Mucosa of descending colon (tissue), 3 donors: ENCODE data around the gene RPTN. TPM values are rescaled to one million over a fixed set of nuclear protein-coding genes. Genes with fewer than 3 reads are reported as not detected.
A peak's percentile ranks its signal among the peaks of the same experiment; 100 is the strongest.

ENCODE experiments used
- ATAC-seq: fragments of 200-7000 bp; cut with Tn5 transposase; one replicate; pipeline ENCODE4 v1.9.1; 2020; ENCODE audit warnings: mild to moderate bottlenecking, moderate library complexity
- DNase-seq, 3 donors: peaks; one replicate each; pipeline ENCODE4 v3.0.0-alpha.2; 2020
- H3K36me3 ChIP-seq: fragments of 200-600 bp; one replicate; pipeline ENCODE4 v1.8.0; 2021; ENCODE audit warnings: low read depth, mild to moderate bottlenecking
- H3K4me1 ChIP-seq: fragments of 200-600 bp; one replicate; pipeline ENCODE4 v1.8.0; 2021; ENCODE audit warnings: low read depth, mild to moderate bottlenecking
- H3K4me3 ChIP-seq: fragments of 200-600 bp; one replicate; pipeline ENCODE4 v1.8.0; 2021; ENCODE audit warnings: mild to moderate bottlenecking
- H3K9me3 ChIP-seq: fragments of 200-600 bp; one replicate; pipeline ENCODE4 v1.8.0; 2021; ENCODE audit warnings: mild to moderate bottlenecking
- CTCF ChIP-seq: fragments of 200-600 bp; IDR thresholded peaks from one replicate; pipeline ENCODE4 v1.8.0; 2022; ENCODE audit warnings: antibody characterized with exemption, mild to moderate bottlenecking
- intact Hi-C, 2 donors: fragments of 100-400 bp; cut with DNase I in 1 of 2; cut with micrococcal nuclease in 1 of 2; formaldehyde crosslinking; loops; one replicate each; pipeline versions ENCODE4 v1.11.0 to v1.11.1; 2022; cut with DNase I, micrococcal nuclease
- total RNA-seq, 3 donors: library from RNA; stranded (reverse); fragmentation: NEBNext Ultra II Directional in 2 of 3; extraction: Animal tissue kit (Norgen Biotek cat#: 25700) in 2 of 3; gene quantifications; one replicate each; pipeline versions ENCODE4 v1.2.1 to v1.2.4, GENCODE V29; 2021 to 2023
- donor health status: DM: no; HTN: no; CAD: no; lungs with moderate emphysema.
- donor health status: DM: no; HTN: no; CAD: no.
- donor health status: DM: no; HTN: yes; CAD: no.

The RPTN gene
- total RNA-seq, 3 donors from 2014 or later: not detected

DNA sequence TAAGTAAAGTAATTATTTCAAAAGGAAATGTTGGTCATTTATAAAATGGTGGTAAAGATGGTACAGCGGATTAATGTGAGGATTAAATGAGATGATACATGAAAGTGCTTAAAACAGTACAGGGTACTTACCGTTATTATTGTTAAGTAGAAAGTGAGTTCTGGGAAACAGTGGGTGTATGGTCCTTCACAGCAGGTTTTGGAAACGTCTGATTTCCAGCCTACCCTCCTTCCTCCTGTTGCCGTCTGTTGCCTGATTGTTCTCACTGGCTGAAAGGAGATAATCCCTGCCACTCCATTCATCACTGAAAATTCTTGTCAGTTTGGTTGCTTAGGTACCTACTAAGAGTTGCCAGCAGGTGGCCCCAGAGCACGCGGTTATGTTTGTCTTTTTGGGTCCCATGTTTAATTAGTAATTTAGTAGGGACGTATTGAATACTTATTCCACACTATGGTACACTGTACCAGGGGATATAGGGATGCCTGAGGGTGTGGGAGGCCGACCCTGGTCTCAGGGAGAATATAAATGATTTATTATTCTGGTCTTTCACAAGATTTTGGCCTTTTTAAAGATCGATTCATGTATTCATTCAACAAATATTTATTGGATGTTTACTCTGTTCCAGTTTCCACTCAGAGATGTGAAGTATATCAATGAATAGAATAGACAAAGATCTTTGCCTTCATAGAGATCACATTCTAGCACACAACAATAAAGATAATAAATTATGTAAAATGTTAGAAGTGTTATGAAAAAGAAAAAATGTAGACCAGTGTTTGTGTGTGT lies 30.8 kb upstream of the RPTN start:
- Histone ChIP-seq H3K36me3 (no peaks in the 10 kb centered on the region), H3K4me1 (no peaks in the 10 kb centered on the region), H3K4me3 (no peak overlapping the region), H3K9me3 (peaks cover under 1% of the 10 kb centered on the region)
- intact Hi-C loops: loop anchor here (5.0 to 10.0 kb wide), 3 partner anchors 138 to 267 kb away; no protein-coding TSS in a partner anchor
- ATAC-seq: peak; percentile 56
- peak in 2 of 3 donors; percentile 51 to 68 for DNase-seq
- TF ChIP-seq CTCF: peak; percentile 53

- ATAC-seq (peak; percentile 85), DNase-seq (peak; percentile 68 to 80 (median 79))
- TF ChIP-seq CTCF: peak; percentile 85
- Histone ChIP-seq H3K4me3 (no peak overlapping the region), H3K9me3 (no peaks in the 10 kb centered on the region), H3K4me1 (no peaks in the 10 kb centered on the region), H3K36me3 (no peaks in the 10 kb centered on the region)
- intact Hi-C loops: loop anchor here (5.0 to 10.0 kb wide), 3 partner anchors 137 to 268 kb away; no protein-coding TSS in a partner anchor
Observed at GRCh38 chr1:152188673-152189591, 29.9 kb upstream of the RPTN start.

DNA sequence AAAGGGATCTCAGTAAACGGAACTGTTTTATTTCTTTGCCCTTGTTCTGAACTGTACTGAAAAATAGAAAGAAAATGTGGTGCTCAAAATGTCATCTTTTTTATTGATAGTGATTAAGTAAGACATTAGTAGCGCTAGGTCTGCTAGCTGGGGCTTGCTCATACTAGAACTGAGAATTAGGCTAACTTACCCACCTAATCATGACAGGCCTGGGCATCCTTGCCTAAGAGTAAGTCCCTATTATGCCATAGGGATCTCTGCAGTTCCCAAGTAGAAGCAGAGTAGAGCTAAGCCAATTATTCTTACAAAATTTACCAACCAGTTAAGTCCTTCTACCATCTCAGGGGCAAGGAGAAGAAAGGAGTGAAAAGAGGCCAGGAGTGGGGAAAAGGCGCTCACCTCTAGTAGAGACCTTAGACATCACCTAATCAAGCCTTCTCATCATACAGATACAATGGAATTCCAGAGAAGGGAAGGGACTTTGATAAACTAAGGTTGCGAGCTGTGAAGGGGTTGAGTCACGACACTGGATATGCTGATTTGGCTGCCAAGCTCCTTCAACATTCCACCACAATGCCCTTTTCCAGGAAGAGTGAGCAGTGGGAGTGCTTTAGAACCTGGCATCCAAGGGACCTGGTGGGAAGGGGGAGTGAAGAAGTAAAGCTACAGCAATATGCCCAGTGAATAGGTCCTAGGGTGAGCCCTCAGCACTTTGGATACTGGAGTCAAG lies 27.7 kb upstream of the RPTN start:
- H3K9me3 ChIP-seq: no peaks in the 10 kb centered on the region
- H3K4me1 ChIP-seq: no peaks in the 10 kb centered on the region
- no peak for TF ChIP-seq CTCF
- intact Hi-C loops: loop anchor here (5.0 to 10.0 kb wide), 3 partner anchors 134 to 271 kb away; no protein-coding TSS in a partner anchor
- no peak overlapping the region for H3K4me3 ChIP-seq
- no peaks in the 10 kb centered on the region for H3K36me3 ChIP-seq
- ATAC-seq: no peak
- no peak for DNase-seq

- no peaks in the 10 kb centered on the region for H3K36me3 ChIP-seq
- ATAC-seq (peak; percentile 83), DNase-seq (peak in 1 of 3 donors; percentile 49)
- intact Hi-C loops: loop anchor here (2.0 to 10.0 kb wide), 4 partner anchors 133 to 272 kb away; no protein-coding TSS in a partner anchor
- no peaks in the 10 kb centered on the region for H3K4me1 ChIP-seq
- H3K9me3 ChIP-seq: no peaks in the 10 kb centered on the region
- H3K4me3 ChIP-seq: no peak overlapping the region
- peak; percentile 67 for TF ChIP-seq CTCF
Observed at GRCh38 chr1:152185544-152186391, 26.7 kb upstream of the RPTN start.
